Measurements from ENCODE around the gene ADAM19.

DNA sequence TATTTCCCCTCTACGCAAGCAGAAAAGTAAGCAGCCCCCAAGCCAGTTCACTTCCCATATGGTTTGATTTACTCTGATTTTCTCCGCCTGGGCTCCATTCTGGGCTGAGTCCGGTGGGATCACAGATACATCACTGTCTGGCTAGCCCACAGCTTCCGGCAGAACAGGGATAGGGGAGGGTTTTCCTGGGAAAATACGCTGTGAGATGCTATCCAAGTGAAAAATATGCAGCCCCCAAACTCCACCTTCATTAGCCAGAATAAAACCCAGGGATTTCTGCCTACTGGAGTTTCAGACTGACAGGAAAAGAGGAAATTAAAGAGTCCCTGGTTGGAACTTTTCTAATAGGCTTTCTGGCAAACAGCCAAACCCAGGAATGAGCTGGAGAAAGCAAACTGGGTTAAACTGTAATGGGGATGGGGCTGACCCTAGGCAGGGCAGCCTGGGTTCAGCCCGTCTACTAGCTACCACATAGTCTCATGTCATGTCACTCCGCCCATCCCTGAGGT lies 132.5 kb downstream of the ADAM19 start:
- TF ChIP-seq, protein P1, sequence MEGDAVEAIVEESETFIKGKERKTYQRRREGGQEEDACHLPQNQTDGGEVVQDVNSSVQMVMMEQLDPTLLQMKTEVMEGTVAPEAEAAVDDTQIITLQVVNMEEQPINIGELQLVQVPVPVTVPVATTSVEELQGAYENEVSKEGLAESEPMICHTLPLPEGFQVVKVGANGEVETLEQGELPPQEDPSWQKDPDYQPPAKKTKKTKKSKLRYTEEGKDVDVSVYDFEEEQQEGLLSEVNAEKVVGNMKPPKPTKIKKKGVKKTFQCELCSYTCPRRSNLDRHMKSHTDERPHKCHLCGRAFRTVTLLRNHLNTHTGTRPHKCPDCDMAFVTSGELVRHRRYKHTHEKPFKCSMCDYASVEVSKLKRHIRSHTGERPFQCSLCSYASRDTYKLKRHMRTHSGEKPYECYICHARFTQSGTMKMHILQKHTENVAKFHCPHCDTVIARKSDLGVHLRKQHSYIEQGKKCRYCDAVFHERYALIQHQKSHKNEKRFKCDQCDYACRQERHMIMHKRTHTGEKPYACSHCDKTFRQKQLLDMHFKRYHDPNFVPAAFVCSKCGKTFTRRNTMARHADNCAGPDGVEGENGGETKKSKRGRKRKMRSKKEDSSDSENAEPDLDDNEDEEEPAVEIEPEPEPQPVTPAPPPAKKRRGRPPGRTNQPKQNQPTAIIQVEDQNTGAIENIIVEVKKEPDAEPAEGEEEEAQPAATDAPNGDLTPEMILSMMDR (conservative IDR thresholded peaks at IDR 0.05; ENCODE audit: low read length): no peak
- TF ChIP-seq EZH2phosphoT487 (IDR thresholded peaks at IDR 0.05; ENCODE audit: borderline replicate concordance): no peak

All from Loucy (cell line).